CD14-positive monocyte (primary cell): ENCODE results near the gene TMEM150A. TPM values are rescaled to one million over a fixed set of nuclear protein-coding genes. Genes with fewer than 3 reads are reported as not detected.
"Not testable (repeated sequence)": the region's sequence is repeated elsewhere in the genome, so short reads cannot be mapped to it uniquely, and the experiment has no call there.

Source experiments
- DNase-seq, 3 donors: peaks; one replicate each; pipeline ENCODE4 v3.0.0-alpha.2; 2011 to 2022
- H2AFZ ChIP-seq: 2 replicates; pipeline ENCODE4 v1.6.0; 2012; ENCODE audit warnings: mild to moderate bottlenecking, low read depth, low read length, inconsistent platforms; ENCODE audit not compliant: insufficient read depth, poor library complexity, severe bottlenecking
- H3K27ac ChIP-seq, 2 donors: 1 replicate in 1 of 2; 2 replicates in 1 of 2; pipeline ENCODE4 v1.5.1; 2012 to 2013; ENCODE audit warnings: low read length in 2 of 2, control low read depth in 1 of 2, inconsistent platforms in 1 of 2, low read depth in 1 of 2, mild to moderate bottlenecking in 1 of 2
- H3K27me3 ChIP-seq, 2 donors: one replicate each; pipeline versions ENCODE4 v1.6.0 to v1.6.1; 2011 to 2013; ENCODE audit warnings: low read length in 2 of 2; ENCODE audit not compliant: control insufficient read depth in 2 of 2, insufficient read depth in 2 of 2
- H3K36me3 ChIP-seq, 2 donors: replicated peaks in 1 of 2; 1 replicate in 1 of 2; 2 replicates in 1 of 2; pipeline versions ENCODE4 v1.5.1 to v1.6.1; 2012 to 2013; ENCODE audit warnings: low read length in 2 of 2, control low read depth in 1 of 2, inconsistent platforms in 1 of 2, mild to moderate bottlenecking in 1 of 2; ENCODE audit not compliant: insufficient read depth in 2 of 2, control insufficient read depth in 1 of 2
- H3K4me1 ChIP-seq, 2 donors: 1 replicate in 1 of 2; 2 replicates in 1 of 2; pipeline versions ENCODE4 v1.5.1 to v1.6.1; 2012 to 2013; ENCODE audit warnings: low read length in 2 of 2, control low read depth in 1 of 2, inconsistent platforms in 1 of 2, mild to moderate bottlenecking in 1 of 2, moderate library complexity in 1 of 2; ENCODE audit not compliant: insufficient read depth in 2 of 2, control insufficient read depth in 1 of 2
- H3K4me2 ChIP-seq: replicated peaks from 2 replicates; pipeline ENCODE3; 2012; ENCODE audit warnings: low read length, moderate library complexity, mild to moderate bottlenecking; ENCODE audit not compliant: poor library complexity, severe bottlenecking; ENCODE audit errors: extremely low read depth
- H3K4me3 ChIP-seq, 3 experiments: fragments of 200-600 bp in 1 of 3; sonication (generic) in 1 of 3; replicated peaks in 1 of 3; 1 replicate in 2 of 3; 2 replicates in 1 of 3; pipeline ENCODE4 v1.5.1; 2011 to 2013; ENCODE audit warnings: low read length in 3 of 3, mild to moderate bottlenecking in 3 of 3, control low read depth in 2 of 3, low read depth in 2 of 3, inconsistent platforms in 1 of 3, moderate library complexity in 1 of 3
- H3K79me2 ChIP-seq: 2 replicates; pipeline ENCODE4 v1.6.0; 2012; ENCODE audit warnings: mild to moderate bottlenecking, control low read depth, inconsistent platforms, low read length, moderate library complexity; ENCODE audit not compliant: insufficient read depth
- H3K9ac ChIP-seq: 2 replicates; pipeline ENCODE4 v1.6.0; 2017; ENCODE audit warnings: low read length, mild to moderate bottlenecking; ENCODE audit not compliant: insufficient read depth, poor library complexity, severe bottlenecking
- H3K9me3 ChIP-seq, 2 donors: replicated peaks in 1 of 2; 1 replicate in 1 of 2; 2 replicates in 1 of 2; pipeline versions ENCODE4 v1.5.1 to v1.6.1; 2012 to 2013; ENCODE audit warnings: low read length in 2 of 2, control low read depth in 1 of 2; ENCODE audit not compliant: control insufficient read depth in 1 of 2, insufficient read depth in 1 of 2
- H4K20me1 ChIP-seq: 2 replicates; pipeline ENCODE4 v1.6.0; 2012; ENCODE audit warnings: mild to moderate bottlenecking, low read length, control low read depth, moderate library complexity; ENCODE audit not compliant: insufficient read depth
- H3K27ac Mint-ChIP-seq, 7 donors: one replicate each; pipeline ENCODE4 v1.8.0; 2020; ENCODE audit warnings: mild to moderate bottlenecking in 7 of 7, mixed read lengths in 7 of 7, moderate library complexity in 6 of 7, inconsistent platforms in 2 of 7
- H3K27me3 Mint-ChIP-seq, 3 donors: one replicate each; pipeline ENCODE4 v1.8.0; 2021 to 2022; ENCODE audit warnings: low read depth in 3 of 3, mild to moderate bottlenecking in 3 of 3, mixed read lengths in 3 of 3, moderate library complexity in 3 of 3, inconsistent platforms in 1 of 3
- H3K36me3 Mint-ChIP-seq, 2 donors: one replicate each; pipeline ENCODE4 v1.8.0; 2020; ENCODE audit warnings: mixed read lengths in 2 of 2, inconsistent platforms in 1 of 2, mild to moderate bottlenecking in 1 of 2
- H3K4me1 Mint-ChIP-seq: one replicate; pipeline ENCODE4 v1.8.0; 2020; ENCODE audit warnings: mild to moderate bottlenecking, mixed read lengths
- H3K4me3 Mint-ChIP-seq, 2 donors: one replicate each; pipeline ENCODE4 v1.8.0; 2020; ENCODE audit warnings: mild to moderate bottlenecking in 2 of 2, mixed read lengths in 2 of 2, moderate library complexity in 1 of 2
- H3K9me3 Mint-ChIP-seq, 7 donors: one replicate each; pipeline ENCODE4 v1.8.0; 2020 to 2022; ENCODE audit warnings: mixed read lengths in 7 of 7, mild to moderate bottlenecking in 6 of 7, moderate library complexity in 6 of 7, inconsistent platforms in 2 of 7
- WGBS: methylation state at CpG from one replicate; pipeline ENCODE4 v1.1.5; 2013; ENCODE audit warnings: missing lambda C conversion rate; ENCODE audit not compliant: insufficient coverage; 5-methylcytosine and 5-hydroxymethylcytosine counted together
- intact Hi-C, 2 donors: fragments of 100-400 bp; cut with micrococcal nuclease; formaldehyde crosslinking; loops; one replicate each; pipeline versions ENCODE4 v1.15.0 to v1.15.1; 2023
- polyA plus RNA-seq, 3 donors: library from polyadenylated mRNA; depleted of rRNA in 1 of 3; unstranded in 2 of 3; stranded (reverse) in 1 of 3; fragments of 300-500 nt in 2 of 3; fragments of >200 nt in 1 of 3; fragmentation: Illumina TruSeq in 2 of 3; gene quantifications; 1 replicate in 2 of 3; 2 replicates in 1 of 3; pipeline ENCODE4 v1.2.3, GENCODE V29; 2012 to 2021
- TF ChIP-seq, protein P1 (sequence below): fragments of 200-600 bp; IDR thresholded peaks from one replicate; pipeline ENCODE4 v1.8.0; 2022; ENCODE audit warnings: antibody characterized with exemption, mild to moderate bottlenecking

The TMEM150A gene
- polyA plus RNA-seq, 3 donors, result 24.7 to 29.1 (median 26.6) TPM

DNA sequence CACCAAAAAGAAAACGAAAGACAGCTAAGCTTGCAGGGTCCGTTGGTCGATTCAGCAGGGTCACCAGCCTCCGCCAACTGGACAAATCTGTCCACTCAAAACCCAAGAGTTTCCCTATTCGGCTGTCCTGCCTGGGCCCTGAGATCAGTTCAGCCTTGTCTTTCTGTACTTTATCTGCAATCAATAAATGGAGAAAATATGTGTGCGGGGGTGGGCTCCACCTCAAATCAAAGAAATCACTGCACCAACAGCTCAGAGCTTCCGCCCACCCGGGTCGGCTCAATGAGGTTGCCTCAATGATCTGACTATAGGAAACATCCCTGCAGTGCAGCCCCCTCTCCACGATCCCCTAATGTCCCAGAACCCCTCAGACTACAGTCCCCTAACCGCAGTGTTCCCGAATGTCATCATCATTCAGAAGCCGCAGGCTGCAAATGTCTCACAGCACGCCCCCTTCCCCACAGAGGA, 41.7 kb downstream of the TMEM150A start:
- Mint-ChIP-seq H3K4me1 (peaks cover 45% of the 10 kb centered on the region), H3K27me3 (no peaks in the 10 kb centered on the region), H3K27ac (peak overlapping the region; percentile 91 to 97 (median 95)), H3K36me3 (peaks cover 21 to 34% of the 10 kb centered on the region in 2 donors), H3K9me3 (peaks cover 0 to 4% (median 0%) of the 10 kb centered on the region in 7 donors), H3K4me3 (peak overlapping the region; percentile 94 to 98)
- H3K36me3 ChIP-seq, result peaks cover 12 to 30% of the 10 kb centered on the region in 2 donors
- H2AFZ ChIP-seq, result peak overlapping the region; percentile 97
- no peaks in the 10 kb centered on the region for H3K27me3 ChIP-seq
- peak overlapping the region; percentile 93 for H3K4me2 ChIP-seq
- TF ChIP-seq, protein P1, sequence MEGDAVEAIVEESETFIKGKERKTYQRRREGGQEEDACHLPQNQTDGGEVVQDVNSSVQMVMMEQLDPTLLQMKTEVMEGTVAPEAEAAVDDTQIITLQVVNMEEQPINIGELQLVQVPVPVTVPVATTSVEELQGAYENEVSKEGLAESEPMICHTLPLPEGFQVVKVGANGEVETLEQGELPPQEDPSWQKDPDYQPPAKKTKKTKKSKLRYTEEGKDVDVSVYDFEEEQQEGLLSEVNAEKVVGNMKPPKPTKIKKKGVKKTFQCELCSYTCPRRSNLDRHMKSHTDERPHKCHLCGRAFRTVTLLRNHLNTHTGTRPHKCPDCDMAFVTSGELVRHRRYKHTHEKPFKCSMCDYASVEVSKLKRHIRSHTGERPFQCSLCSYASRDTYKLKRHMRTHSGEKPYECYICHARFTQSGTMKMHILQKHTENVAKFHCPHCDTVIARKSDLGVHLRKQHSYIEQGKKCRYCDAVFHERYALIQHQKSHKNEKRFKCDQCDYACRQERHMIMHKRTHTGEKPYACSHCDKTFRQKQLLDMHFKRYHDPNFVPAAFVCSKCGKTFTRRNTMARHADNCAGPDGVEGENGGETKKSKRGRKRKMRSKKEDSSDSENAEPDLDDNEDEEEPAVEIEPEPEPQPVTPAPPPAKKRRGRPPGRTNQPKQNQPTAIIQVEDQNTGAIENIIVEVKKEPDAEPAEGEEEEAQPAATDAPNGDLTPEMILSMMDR, result no peak
- H3K9ac ChIP-seq, result peak overlapping the region; percentile 80
- DNase-seq, result no peak
- peaks cover 44 to 48% of the 10 kb centered on the region in 2 donors for H3K4me1 ChIP-seq
- H4K20me1 ChIP-seq, result no peaks in the 10 kb centered on the region
- intact Hi-C loops, result loop anchor here in 1 of 2 donors (5.0 kb wide), 1 partner anchor 41 kb away; the partner anchor contains the start of gene TMEM150A
- H3K79me2 ChIP-seq, result peaks cover 55% of the 10 kb centered on the region
- peak overlapping the region; percentile 80 to 94 for H3K27ac ChIP-seq
- H3K9me3 ChIP-seq, result no peaks in the 10 kb centered on the region
- 14% methylated on average over 8 of the region's 14 CpGs for WGBS
- peak overlapping the region; percentile 66 to 99 (median 82) for H3K4me3 ChIP-seq

DNA sequence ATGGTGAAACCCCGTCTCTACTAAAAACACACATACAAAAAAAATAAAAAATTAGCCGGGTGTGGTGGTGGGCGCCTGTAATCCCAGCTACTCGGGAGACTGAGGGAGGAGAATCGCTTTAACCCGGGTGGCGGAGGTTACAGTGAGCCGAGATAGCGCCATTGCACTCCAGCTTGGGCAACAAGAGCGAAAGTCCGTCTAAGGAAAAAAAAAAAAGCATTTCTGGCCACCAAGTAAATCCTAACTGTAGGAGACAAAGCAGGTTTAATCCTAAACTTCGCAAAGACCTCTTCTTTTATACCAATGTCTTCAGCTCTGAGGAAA, 42.1 kb downstream of the TMEM150A start:
- H3K9me3 Mint-ChIP-seq, H3K9me3 ChIP-seq, H3K27me3 ChIP-seq, H3K27me3 Mint-ChIP-seq, DNase-seq, H4K20me1 ChIP-seq: not testable (repeated sequence)
- peaks cover 55% of the 10 kb centered on the region for H3K79me2 ChIP-seq
- WGBS, result 90% methylated on average over 11 of the region's 12 CpGs
- H3K4me1 ChIP-seq, result peaks cover 44 to 48% of the 10 kb centered on the region in 2 donors
- H3K9ac ChIP-seq, result peak overlapping the region; percentile 80
- peak overlapping the region in 4 of 7 donors; percentile 70 to 97 (median 94) for H3K27ac Mint-ChIP-seq
- intact Hi-C loops, result loop anchor here in 1 of 2 donors (5.0 kb wide), 1 partner anchor 42 kb away; the partner anchor contains the start of gene TMEM150A
- H3K36me3 ChIP-seq, result peaks cover 17 to 34% of the 10 kb centered on the region in 2 donors
- peak overlapping the region in 2 of 3 experiments; percentile 66 to 99 for H3K4me3 ChIP-seq
- H3K27ac ChIP-seq, result peak overlapping the region in 1 of 2 donors; percentile 94
- H2AFZ ChIP-seq, result peak overlapping the region; percentile 97
- H3K4me3 Mint-ChIP-seq, result peak overlapping the region; percentile 94 to 98
- H3K36me3 Mint-ChIP-seq, result peaks cover 26 to 37% of the 10 kb centered on the region in 2 donors
- H3K4me2 ChIP-seq, result peak overlapping the region; percentile 93
- peaks cover 45% of the 10 kb centered on the region for H3K4me1 Mint-ChIP-seq
